IPS-15b (cell line): ENCODE measurements around the gene COMT.
"Not testable (repeated sequence)": the region's sequence is repeated elsewhere in the genome, so short reads cannot be mapped to it uniquely, and the experiment has no call there.

Experiments
- H3K27me3 ChIP-seq: one replicate; pipeline ENCODE4 v1.6.1; 2013; ENCODE audit warnings: low read length; ENCODE audit not compliant: control insufficient read depth, insufficient read depth
- H3K36me3 ChIP-seq: one replicate; pipeline ENCODE4 v1.6.1; 2013; ENCODE audit warnings: low read length; ENCODE audit not compliant: control insufficient read depth, insufficient read depth
- H3K4me1 ChIP-seq: one replicate; pipeline ENCODE4 v1.6.1; 2013; ENCODE audit warnings: mild to moderate bottlenecking, low read length; ENCODE audit not compliant: control insufficient read depth, insufficient read depth
- H3K4me3 ChIP-seq: one replicate; pipeline ENCODE4 v1.5.1; 2013; ENCODE audit warnings: low read depth, low read length
- H3K9ac ChIP-seq: one replicate; pipeline ENCODE4 v1.6.1; 2013; ENCODE audit warnings: low read depth, mild to moderate bottlenecking, low read length
- H3K9me3 ChIP-seq: one replicate; pipeline ENCODE4 v1.6.1; 2013; ENCODE audit warnings: mild to moderate bottlenecking, low read length; ENCODE audit not compliant: control insufficient read depth, insufficient read depth

COMT gene

GRCh38 chr22:19935123-19935718, 6.4 kb upstream of the COMT start:
- H3K36me3 ChIP-seq, H3K9me3 ChIP-seq, H3K4me3 ChIP-seq, H3K4me1 ChIP-seq, H3K27me3 ChIP-seq, H3K9ac ChIP-seq: not testable (repeated sequence)

DNA sequence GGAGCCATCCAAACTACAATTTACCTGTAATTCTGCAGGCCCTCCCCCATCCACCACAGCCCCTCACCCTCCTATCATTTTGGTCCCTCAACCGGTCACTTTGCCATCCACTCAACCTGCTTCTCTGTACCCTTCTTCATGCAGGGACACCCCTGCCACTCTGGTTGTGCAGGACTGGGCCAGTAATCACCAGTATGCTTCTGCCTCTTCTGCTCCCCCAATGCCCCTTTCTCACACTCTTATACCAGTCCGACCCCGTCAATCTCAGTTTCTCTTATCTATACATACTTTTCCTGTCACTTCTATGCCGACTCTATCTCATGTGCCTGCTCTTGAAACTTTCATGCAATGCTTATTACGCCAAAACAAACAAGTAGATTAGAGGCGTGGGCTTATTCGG, 5.1 kb upstream of the COMT start:
- H3K36me3 ChIP-seq, result no peaks in the 10 kb centered on the region
- no peak overlapping the region for H3K9ac ChIP-seq
- no peaks in the 10 kb centered on the region for H3K9me3 ChIP-seq
- no peaks in the 10 kb centered on the region for H3K4me1 ChIP-seq
- H3K4me3 ChIP-seq, result no peak overlapping the region
- no peaks in the 10 kb centered on the region for H3K27me3 ChIP-seq

DNA sequence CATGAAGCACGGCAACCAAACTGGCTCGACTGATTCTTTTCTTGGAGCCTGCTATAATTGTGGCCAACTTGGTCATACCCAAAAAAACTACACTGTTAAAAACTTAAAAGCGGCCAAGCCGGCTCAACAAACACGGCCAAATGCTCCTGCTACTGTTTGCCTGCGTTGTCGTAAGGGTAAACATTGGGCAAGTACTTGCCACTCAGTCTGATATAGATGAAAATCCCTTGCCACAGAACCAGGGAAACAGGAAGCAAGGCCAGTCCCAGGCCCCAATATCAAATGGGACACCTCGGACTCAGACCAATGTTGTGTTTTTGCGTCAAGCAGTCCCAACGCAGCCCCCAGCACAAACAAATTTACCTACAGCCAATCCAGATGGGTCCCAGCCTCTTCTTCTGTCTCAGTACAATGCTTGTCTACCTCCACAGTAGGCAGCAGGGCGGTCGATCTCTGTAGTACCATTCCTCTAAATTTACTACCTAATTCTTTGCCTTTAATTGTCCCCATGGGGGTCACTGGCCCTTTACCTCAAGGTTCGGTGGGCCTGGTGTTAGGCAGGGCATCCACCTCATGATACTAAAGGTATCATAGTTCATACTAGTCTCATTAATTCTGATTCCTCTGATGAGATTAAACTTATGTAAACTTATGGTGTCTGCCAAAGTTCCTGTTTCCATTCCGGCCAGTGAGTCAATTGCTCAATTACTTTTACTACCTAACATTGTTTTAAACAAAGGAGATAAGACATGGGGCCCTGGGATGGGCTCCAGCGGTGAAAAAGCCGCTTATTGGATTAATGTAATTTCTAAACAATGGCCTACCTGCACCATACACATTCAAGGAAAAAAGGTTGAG, 3.7 kb upstream of the COMT start:
- no peaks in the 10 kb centered on the region for H3K9me3 ChIP-seq
- no peaks in the 10 kb centered on the region for H3K27me3 ChIP-seq
- no peaks in the 10 kb centered on the region for H3K36me3 ChIP-seq
- H3K4me1 ChIP-seq, result peaks cover 4% of the 10 kb centered on the region
- H3K9ac ChIP-seq, result no peak overlapping the region
- H3K4me3 ChIP-seq, result no peak overlapping the region

- no peaks in the 10 kb centered on the region for H3K9me3 ChIP-seq
- H3K4me3 ChIP-seq, result peak overlapping the region; percentile 67
- no peaks in the 10 kb centered on the region for H3K36me3 ChIP-seq
- no peaks in the 10 kb centered on the region for H3K27me3 ChIP-seq
- H3K4me1 ChIP-seq, result peaks cover 6% of the 10 kb centered on the region
- H3K9ac ChIP-seq, result peak overlapping the region; percentile 79
Observed at GRCh38 chr22:19940536-19941364, 822 bp upstream of the COMT start.

DNA sequence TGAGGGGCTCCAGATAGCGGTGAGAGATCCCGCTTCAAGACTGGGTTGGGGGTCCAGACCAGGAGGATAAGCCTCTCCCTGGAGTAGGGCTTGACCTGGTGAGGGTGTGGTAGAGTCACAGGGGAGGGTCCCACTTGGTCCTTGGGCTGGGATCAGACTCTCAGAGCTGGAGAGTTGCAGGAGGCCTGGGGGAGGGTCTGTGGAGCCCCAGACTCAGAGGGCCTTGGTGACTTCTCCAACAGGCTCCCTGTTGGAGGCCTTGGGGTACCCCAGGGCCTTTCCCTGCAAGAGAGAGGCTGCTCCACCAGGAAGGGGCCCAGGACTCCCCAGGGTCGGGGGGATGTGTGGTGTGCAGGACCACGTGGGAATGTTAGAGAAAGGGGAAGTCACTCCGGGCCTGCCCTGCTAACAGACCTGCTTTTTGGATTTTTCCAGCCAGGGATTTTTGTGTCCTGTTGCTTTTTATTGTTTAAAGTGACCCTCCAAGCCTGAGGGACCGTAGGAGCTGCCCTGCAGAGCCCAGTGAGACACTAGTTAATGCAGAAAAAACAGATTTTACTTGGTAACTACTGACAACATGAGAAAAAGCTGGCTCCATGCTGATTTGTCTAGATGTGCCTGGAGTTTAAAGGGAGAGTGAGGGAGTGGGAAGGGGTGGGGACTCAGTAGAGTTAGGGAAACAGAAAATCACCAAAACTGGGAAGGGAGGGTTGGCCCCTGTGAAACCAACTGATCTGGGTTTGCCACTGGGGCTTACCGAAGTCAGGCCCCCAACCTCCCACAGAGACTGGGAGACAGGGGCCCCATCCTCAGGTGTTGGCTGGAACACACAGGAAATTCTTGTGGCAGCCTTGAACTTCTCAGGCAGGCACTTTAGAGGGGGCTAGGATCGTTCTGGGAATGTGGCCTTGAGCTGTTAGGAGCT, 847 bp downstream of the COMT start:
- no peaks in the 10 kb centered on the region for H3K27me3 ChIP-seq
- no peaks in the 10 kb centered on the region for H3K9me3 ChIP-seq
- H3K9ac ChIP-seq, result peak overlapping the region; percentile 71
- peaks cover 6% of the 10 kb centered on the region for H3K4me1 ChIP-seq
- H3K4me3 ChIP-seq, result peak overlapping the region; percentile 69
- H3K36me3 ChIP-seq, result no peaks in the 10 kb centered on the region

DNA sequence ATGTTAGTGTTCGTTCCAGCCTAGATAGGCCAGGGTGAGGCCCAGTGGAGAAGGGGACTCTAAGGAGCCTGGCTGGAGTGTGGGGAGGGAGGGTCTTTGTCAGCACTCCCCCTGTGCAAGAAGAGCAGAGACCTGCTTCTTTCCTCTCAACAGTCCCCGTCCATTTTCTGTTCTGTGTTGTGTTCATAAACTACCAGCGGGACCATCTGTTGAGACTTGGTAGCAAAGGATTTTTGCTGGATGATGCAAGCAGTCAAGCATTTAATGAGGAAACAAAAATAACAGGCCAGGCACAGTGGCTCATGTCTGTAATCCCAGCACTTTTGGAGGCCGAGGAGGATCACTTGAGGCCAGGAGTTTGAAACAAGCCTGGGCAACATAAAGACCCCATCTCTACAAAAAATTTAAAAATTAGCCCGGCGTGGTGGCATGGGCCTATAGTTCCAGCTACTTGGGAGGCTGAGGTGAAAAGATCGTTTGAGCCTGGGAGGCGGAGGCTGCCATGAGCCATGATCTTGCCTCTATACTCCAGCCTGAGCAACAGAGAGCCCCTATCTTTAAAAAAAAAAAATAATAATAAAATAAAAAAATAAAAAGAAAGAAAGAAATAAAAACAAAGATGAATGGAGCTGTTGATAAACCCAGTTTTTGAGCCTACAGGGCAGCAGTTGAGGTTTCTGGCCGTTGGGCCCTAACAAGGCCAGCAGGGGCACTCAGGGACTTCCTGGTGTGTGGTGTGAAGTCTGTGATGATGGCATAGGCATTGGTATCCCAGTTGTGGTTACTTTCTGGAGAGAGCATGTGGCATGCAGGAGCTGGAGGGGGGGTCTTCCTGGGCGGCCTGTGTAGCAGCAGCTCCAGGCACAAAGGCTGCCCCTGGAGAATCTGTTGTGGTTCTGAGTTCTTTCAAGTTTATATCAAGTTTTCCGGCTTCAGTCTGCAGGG, 1.8 kb downstream of the COMT start:
- H3K9ac ChIP-seq, result no peak overlapping the region
- H3K4me1 ChIP-seq, result peaks cover 6% of the 10 kb centered on the region
- no peaks in the 10 kb centered on the region for H3K36me3 ChIP-seq
- H3K27me3 ChIP-seq, result no peaks in the 10 kb centered on the region
- no peaks in the 10 kb centered on the region for H3K9me3 ChIP-seq
- H3K4me3 ChIP-seq, result peak overlapping the region; percentile 69

DNA sequence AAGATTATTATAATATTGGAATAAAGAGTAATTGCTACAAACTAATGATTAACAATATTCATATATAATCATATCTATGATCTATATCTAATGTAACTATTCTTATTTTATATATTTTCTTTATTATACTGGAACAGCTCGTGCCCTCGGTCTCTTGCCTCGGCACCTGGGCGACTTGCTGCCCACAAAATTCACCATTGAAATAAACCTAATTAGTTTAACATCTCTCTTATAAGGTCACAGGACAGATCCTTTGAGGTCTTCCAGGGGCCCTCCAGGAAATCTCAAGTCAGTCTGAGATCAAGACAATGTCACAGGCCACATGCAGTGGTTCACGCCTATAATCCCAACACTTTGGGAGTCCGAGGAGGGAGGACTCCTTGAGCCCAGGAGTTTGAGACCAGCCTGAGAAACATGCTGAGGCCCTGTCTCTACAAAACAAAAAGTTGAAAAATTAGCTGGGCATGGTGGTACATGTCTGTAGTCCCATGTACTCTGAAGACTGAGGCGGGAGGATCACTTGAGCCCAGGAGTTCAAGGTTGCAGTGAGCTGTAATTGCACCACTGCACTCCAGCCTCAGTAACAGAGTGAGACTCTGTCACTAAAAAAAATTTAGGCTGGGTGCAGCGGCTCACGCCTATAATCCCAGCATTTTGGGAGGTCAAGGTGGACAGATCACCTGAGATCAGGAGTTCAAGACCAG, 6.6 kb downstream of the COMT start:
- Histone ChIP-seq H3K4me1 (no peaks in the 10 kb centered on the region), H3K9me3 (no peaks in the 10 kb centered on the region), H3K27me3 (no peaks in the 10 kb centered on the region), H3K36me3 (no peaks in the 10 kb centered on the region), H3K4me3 (no peak overlapping the region), H3K9ac (no peak overlapping the region)

DNA sequence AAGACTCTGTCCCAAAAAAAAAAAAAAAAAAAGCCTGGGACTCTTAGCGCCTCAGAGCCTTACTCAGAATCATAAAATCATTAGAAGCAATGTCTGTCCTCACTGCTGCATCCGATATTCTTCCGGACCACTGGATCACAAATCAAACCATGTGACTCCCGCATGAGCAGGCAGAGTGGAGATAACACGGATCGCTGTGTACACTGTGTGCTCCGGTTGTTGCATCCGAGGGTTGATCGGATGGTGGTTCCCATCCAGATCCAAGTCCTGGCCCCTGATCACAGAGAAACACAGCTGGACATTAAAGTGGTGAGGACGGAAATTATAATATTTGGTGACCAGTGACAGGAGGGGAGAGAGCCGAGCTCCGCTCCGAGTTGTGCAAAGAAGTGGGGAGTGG, 9.8 kb downstream of the COMT start:
- H3K4me1 ChIP-seq, result no peaks in the 10 kb centered on the region
- no peaks in the 10 kb centered on the region for H3K9me3 ChIP-seq
- no peaks in the 10 kb centered on the region for H3K27me3 ChIP-seq
- no peak overlapping the region for H3K9ac ChIP-seq
- no peak overlapping the region for H3K4me3 ChIP-seq
- no peaks in the 10 kb centered on the region for H3K36me3 ChIP-seq

DNA sequence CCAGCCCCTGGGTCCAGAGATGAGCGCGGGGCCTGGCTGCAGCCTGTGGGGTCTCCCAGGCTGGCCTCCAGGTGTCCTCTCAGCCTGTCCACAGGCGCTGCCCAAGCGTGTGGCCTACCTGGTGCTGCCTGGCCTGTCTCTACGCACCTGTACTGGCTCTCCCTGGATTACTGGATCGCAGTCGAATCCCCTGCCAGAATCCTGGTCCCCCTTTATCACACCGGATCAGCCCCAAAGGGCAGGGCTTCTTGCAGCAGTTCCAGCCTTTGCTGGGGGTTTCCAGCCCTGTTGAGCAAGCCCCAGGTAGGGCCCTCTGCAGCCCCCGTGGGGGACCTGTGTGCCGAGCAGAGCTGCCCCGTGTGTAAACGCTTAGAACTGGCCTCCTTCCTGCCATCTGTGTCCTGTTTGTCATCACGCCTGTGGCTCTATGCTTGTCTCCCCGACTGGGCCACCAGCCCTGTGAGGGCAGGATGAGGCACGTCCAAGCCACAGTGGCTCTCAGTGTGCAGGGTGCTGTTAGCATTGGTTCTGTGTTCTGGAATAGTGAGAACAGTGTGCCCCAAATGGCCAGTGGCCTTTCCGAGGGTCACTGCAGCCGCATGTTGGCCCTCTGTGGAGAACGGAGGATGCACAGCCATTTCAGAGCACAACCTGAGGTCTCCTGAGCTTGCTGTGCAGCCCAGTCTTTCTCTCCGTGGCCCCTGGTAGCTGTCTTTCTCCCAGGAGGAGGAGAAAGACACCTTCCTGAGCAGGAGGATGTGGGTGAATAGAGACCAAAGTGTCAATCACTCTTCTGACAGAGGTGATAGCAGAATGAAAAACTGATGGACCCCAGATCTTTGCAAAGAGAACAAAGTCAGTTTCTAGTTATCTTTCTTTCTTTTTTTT, 13.9 kb downstream of the COMT start:
- Histone ChIP-seq H3K4me3 (no peak overlapping the region), H3K9me3 (no peaks in the 10 kb centered on the region), H3K4me1 (peaks cover 2% of the 10 kb centered on the region), H3K36me3 (no peaks in the 10 kb centered on the region), H3K9ac (no peak overlapping the region), H3K27me3 (no peaks in the 10 kb centered on the region)
